Measurements from ENCODE around the gene VAMP5.

VAMP5 gene

DNA sequence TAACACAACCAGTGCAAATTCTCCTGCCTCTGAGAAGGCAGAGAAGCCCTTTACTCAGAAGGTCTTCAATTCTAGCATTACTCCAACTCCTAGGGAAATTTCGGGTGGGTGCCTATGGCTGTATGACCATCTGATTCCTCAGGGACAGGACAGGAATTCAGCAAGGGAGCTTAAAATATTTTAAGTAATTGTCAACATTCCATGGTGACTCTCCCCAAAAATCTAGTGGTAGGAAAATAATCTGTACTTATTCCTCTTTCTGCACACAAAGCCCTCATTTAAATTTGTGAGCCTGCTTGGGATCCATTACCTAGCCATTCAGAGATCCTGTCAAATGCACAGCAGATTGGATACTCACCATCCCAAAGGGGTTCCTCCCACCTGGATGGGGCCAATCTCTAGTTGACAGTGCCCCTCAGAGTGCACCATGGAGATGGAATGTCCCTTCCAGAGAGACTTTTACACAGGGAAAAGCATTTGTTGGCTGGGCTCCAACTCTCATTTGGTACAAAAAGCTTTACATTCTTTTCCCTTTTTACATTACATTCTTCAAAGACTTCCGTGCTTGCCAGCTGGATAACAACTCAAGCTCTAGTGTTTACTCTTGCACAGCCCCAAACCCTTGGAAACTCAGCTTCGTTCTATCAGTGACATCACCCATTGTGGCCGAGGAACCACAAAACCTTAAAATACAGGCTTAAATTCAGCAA is 21.3 kb downstream of the VAMP5 start:
- Histone ChIP-seq H3K4me2 (ENCODE audit: low read depth, low read length) (no peak overlapping the region), H3K36me3 (replicated peaks; ENCODE audit: insufficient read depth, low read length) (no peaks in the 10 kb centered on the region; the same call in 1 of the 2 replicates), H3K27ac (ENCODE audit: low read length) (no peak overlapping the region), H4K20me1 (ENCODE audit: insufficient read depth, low read length) (no peaks in the 10 kb centered on the region), H3K4me3 (ENCODE audit: low read length) (no peak overlapping the region), H3K79me2 (ENCODE audit: low read length) (peaks cover 5% of the 10 kb centered on the region; the same call in 1 of the 2 replicates), H3K9me3 (replicated peaks; ENCODE audit: insufficient read depth, low read length) (no peaks in the 10 kb centered on the region), H3F3A (ENCODE audit: insufficient read depth, low read length) (0 out of 2 replicates have a peak, but pooled peaks cover 6% of the 10 kb centered on the region), H3K27me3 (replicated peaks; ENCODE audit: insufficient read depth, low read length) (no peaks in the 10 kb centered on the region), H3K9me2 (replicated peaks; ENCODE audit: insufficient read depth, low read length) (no peaks in the 10 kb centered on the region), H3K4me1 (ENCODE audit: low read length) (peaks cover 5% of the 10 kb centered on the region; the same call in 1 of the 2 replicates), H3K9ac (ENCODE audit: low read length) (no peak overlapping the region), H2AFZ (ENCODE audit: low read length) (no peak overlapping the region)
- TF ChIP-seq EZH2phosphoT487 (IDR thresholded peaks at IDR 0.05; ENCODE audit: low read length) = no peak
- TF ChIP-seq, protein P1, sequence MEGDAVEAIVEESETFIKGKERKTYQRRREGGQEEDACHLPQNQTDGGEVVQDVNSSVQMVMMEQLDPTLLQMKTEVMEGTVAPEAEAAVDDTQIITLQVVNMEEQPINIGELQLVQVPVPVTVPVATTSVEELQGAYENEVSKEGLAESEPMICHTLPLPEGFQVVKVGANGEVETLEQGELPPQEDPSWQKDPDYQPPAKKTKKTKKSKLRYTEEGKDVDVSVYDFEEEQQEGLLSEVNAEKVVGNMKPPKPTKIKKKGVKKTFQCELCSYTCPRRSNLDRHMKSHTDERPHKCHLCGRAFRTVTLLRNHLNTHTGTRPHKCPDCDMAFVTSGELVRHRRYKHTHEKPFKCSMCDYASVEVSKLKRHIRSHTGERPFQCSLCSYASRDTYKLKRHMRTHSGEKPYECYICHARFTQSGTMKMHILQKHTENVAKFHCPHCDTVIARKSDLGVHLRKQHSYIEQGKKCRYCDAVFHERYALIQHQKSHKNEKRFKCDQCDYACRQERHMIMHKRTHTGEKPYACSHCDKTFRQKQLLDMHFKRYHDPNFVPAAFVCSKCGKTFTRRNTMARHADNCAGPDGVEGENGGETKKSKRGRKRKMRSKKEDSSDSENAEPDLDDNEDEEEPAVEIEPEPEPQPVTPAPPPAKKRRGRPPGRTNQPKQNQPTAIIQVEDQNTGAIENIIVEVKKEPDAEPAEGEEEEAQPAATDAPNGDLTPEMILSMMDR (IDR thresholded peaks at IDR 0.05; ENCODE audit: low read length) = no peak
- no peak for TF ChIP-seq EZH2 (optimal IDR thresholded peaks at IDR 0.05; ENCODE audit: low read depth, low read length)
- no peak for DNase-seq

DNA sequence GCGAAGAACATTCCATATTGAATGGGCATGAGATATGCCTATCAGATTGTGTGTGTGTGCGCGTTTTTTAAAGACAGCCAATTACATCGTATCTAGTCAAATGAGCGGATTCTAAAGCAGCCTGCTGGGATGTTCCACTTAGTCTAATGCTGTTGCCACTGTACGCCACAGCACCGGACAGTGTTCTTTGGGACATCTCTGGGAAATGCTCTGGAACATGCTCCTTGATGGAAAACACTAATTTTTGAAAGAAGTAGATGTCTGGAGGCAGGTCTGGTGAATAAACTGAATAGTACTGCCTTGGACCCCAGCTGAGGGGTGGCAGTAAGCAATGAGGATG is 21.9 kb downstream of the VAMP5 start:
- Histone ChIP-seq H3K36me3 (replicated peaks; ENCODE audit: insufficient read depth, low read length) (no peaks in the 10 kb centered on the region; the same call in 1 of the 2 replicates), H4K20me1 (ENCODE audit: insufficient read depth, low read length) (no peaks in the 10 kb centered on the region), H3F3A (ENCODE audit: insufficient read depth, low read length) (0 out of 2 replicates have a peak, but pooled peaks cover under 1% of the 10 kb centered on the region), H3K9me2 (replicated peaks; ENCODE audit: insufficient read depth, low read length) (no peaks in the 10 kb centered on the region), H2AFZ (ENCODE audit: low read length) (no peak overlapping the region), H3K9me3 (replicated peaks; ENCODE audit: insufficient read depth, low read length) (no peaks in the 10 kb centered on the region), H3K4me1 (ENCODE audit: low read length) (peaks cover 5% of the 10 kb centered on the region; the same call in 1 of the 2 replicates), H3K27me3 (replicated peaks; ENCODE audit: insufficient read depth, low read length) (no peaks in the 10 kb centered on the region), H3K27ac (ENCODE audit: low read length) (no peak overlapping the region), H3K79me2 (ENCODE audit: low read length) (peaks cover 8% of the 10 kb centered on the region), H3K9ac (ENCODE audit: low read length) (no peak overlapping the region), H3K4me3 (ENCODE audit: low read length) (no peak overlapping the region), H3K4me2 (ENCODE audit: low read depth, low read length) (no peak overlapping the region)
- DNase-seq = no peak
- TF ChIP-seq EZH2 (optimal IDR thresholded peaks at IDR 0.05; ENCODE audit: low read depth, low read length) (no peak), EZH2phosphoT487 (IDR thresholded peaks at IDR 0.05; ENCODE audit: low read length) (no peak)
- TF ChIP-seq, protein P1 (IDR thresholded peaks at IDR 0.05; ENCODE audit: low read length) = no peak

DNA sequence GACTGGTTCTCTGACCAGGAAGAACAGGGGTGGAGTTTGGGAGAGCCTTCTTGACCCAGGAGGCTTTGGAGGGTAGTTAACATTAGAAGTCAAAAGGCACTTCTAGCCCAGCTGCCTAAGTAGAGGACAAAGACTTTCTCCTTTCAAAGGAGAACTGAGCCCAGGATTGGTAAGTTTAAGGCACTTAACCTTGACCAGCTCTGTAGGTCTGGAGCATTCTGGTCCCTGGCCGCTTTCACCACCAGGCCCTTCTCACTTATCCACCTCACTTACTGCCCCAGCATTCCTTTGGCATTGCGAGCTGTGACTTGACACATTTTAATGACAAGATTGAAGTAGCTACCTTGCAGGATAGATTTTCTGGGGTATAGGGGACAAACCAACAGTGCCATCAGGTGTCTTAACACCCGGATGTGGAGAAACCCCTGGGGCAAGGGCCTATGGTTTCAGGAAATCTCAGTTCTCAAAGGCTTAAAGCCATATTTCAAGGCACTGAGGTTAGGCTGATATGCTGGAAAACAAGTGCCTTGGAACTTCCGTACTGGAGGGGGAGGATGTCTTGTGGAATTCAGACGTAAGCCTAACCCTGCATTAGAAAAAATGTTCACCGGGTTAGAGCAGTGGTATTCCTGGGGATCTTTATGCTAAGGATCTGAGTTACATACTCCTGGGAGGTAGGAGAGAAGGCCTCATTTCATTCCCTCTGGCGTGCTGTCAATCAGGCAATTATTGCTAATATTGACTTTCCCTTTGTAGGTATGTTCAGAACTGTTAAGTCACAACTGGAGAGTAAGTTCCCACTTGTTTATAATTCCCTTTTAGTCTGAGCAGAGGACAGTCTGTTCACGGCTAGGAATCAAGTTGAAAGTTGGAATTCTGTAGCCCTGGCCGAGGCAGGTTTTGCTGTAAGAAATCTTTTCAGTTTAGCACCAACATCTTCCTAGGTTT is 23.3 kb downstream of the VAMP5 start:
- no peak overlapping the region for H3K27ac ChIP-seq (ENCODE audit: low read length)
- peaks cover 4% of the 10 kb centered on the region; the same call in 1 of the 2 replicates for H3F3A ChIP-seq (ENCODE audit: insufficient read depth, low read length)

More for the DNA sequence above, 23.3 kb downstream of the VAMP5 start:
- Histone ChIP-seq H3K4me1 (ENCODE audit: low read length) (no peaks in the 10 kb centered on the region), H3K9me2 (replicated peaks; ENCODE audit: insufficient read depth, low read length) (no peaks in the 10 kb centered on the region), H3K9me3 (replicated peaks; ENCODE audit: insufficient read depth, low read length) (no peaks in the 10 kb centered on the region), H4K20me1 (ENCODE audit: insufficient read depth, low read length) (no peaks in the 10 kb centered on the region), H3K27me3 (replicated peaks; ENCODE audit: insufficient read depth, low read length) (no peaks in the 10 kb centered on the region), H3K36me3 (replicated peaks; ENCODE audit: insufficient read depth, low read length) (no peaks in the 10 kb centered on the region; the same call in 1 of the 2 replicates), H3K79me2 (ENCODE audit: low read length) (peaks cover 15% of the 10 kb centered on the region), H3K9ac (ENCODE audit: low read length) (no peak overlapping the region), H3K4me3 (ENCODE audit: low read length) (no peak overlapping the region), H2AFZ (ENCODE audit: low read length) (no peak overlapping the region), H3K4me2 (ENCODE audit: low read depth, low read length) (no peak overlapping the region)
- no peak for DNase-seq
- TF ChIP-seq, protein P1 (IDR thresholded peaks at IDR 0.05; ENCODE audit: low read length) = no peak
- TF ChIP-seq EZH2phosphoT487 (IDR thresholded peaks at IDR 0.05; ENCODE audit: low read length) (no peak), EZH2 (optimal IDR thresholded peaks at IDR 0.05; ENCODE audit: low read depth, low read length) (no peak)

All from MM.1S (cell line).